Mesendoderm (in vitro differentiated cells): ENCODE results near the gene COL19A1.

Experiments
- DNase-seq: peaks from one replicate; pipeline ENCODE4 v3.0.0; 2013
- H2AK5ac ChIP-seq: 2 replicates; pipeline ENCODE4 v1.6.1; 2013; ENCODE audit warnings: low read length, inconsistent platforms
- H2BK120ac ChIP-seq: 2 replicates; pipeline ENCODE4 v1.6.1; 2013; ENCODE audit warnings: low read depth, mild to moderate bottlenecking, low read length, moderate library complexity, mixed read lengths
- H2BK15ac ChIP-seq: replicated peaks from 2 replicates; pipeline ENCODE4 v1.6.1; 2013; ENCODE audit warnings: low read depth, mild to moderate bottlenecking, moderate library complexity
- H2BK5ac ChIP-seq: 2 replicates; pipeline ENCODE4 v1.6.1; 2013; ENCODE audit warnings: low read length, inconsistent platforms
- H3K18ac ChIP-seq: 2 replicates; pipeline ENCODE4 v1.6.1; 2013; ENCODE audit warnings: mild to moderate bottlenecking, low read length, mixed read lengths
- H3K23ac ChIP-seq: one replicate; pipeline ENCODE4 v1.6.1; 2013; ENCODE audit warnings: low read length
- H3K27ac ChIP-seq: 2 replicates; pipeline ENCODE4 v1.5.1; 2013; ENCODE audit warnings: low read depth, mild to moderate bottlenecking, inconsistent platforms, low read length, moderate library complexity
- H3K27me3 ChIP-seq: 2 replicates; pipeline ENCODE4 v1.6.1; 2013; ENCODE audit warnings: low read length, control low read depth, mild to moderate bottlenecking, inconsistent platforms; ENCODE audit not compliant: insufficient read depth, poor library complexity
- H3K36me3 ChIP-seq: 2 replicates; pipeline ENCODE4 v1.6.1; 2013; ENCODE audit warnings: low read length, inconsistent platforms; ENCODE audit not compliant: control insufficient read depth, insufficient read depth
- H3K4ac ChIP-seq: one replicate; pipeline ENCODE4 v1.6.1; 2013; ENCODE audit warnings: low read depth, mild to moderate bottlenecking, low read length, moderate library complexity
- H3K4me1 ChIP-seq: 2 replicates; pipeline ENCODE4 v1.6.1; 2013; ENCODE audit warnings: low read depth, low read length, inconsistent platforms; ENCODE audit not compliant: control insufficient read depth
- H3K4me2 ChIP-seq: 2 replicates; pipeline ENCODE4 v1.6.1; 2013; ENCODE audit warnings: low read length
- H3K4me3 ChIP-seq: 2 replicates; pipeline ENCODE4 v1.5.1; 2013; ENCODE audit warnings: mild to moderate bottlenecking, low read length
- H3K56ac ChIP-seq: one replicate; pipeline ENCODE4 v1.6.1; 2013; ENCODE audit warnings: low read length
- H3K79me1 ChIP-seq: 2 replicates; pipeline ENCODE4 v1.6.1; 2013; ENCODE audit warnings: low read length, inconsistent platforms
- H3K79me2 ChIP-seq: 2 replicates; pipeline ENCODE4 v1.6.1; 2013; ENCODE audit warnings: mild to moderate bottlenecking, low read length; ENCODE audit not compliant: control insufficient read depth, insufficient read depth
- H3K9ac ChIP-seq: 2 replicates; pipeline ENCODE4 v1.6.1; 2013; ENCODE audit warnings: low read length, inconsistent platforms
- H4K5ac ChIP-seq: one replicate; pipeline ENCODE4 v1.6.1; 2013; ENCODE audit warnings: low read length
- H4K8ac ChIP-seq: one replicate; pipeline ENCODE4 v1.6.1; 2013; ENCODE audit warnings: low read depth, mild to moderate bottlenecking, control low read depth, low read length, moderate library complexity
- WGBS: extraction: QIAGEN DNeasy Blood & Tissue Kit; methylation state at CpG from one replicate; pipeline ENCODE4 v1.1.7; 2013; ENCODE audit warnings: low lambda C conversion rate, missing lambda C conversion rate; ENCODE audit not compliant: insufficient coverage; ENCODE audit errors: extremely low coverage; 5-methylcytosine and 5-hydroxymethylcytosine counted together

The COL19A1 gene

GRCh38 chr6:70135219-70136160, 269.1 kb downstream of the COL19A1 start:
- Histone ChIP-seq H3K56ac (peak overlapping the region; percentile 15), H3K18ac (peak overlapping the region; percentile 80), H4K8ac (no peak overlapping the region), H2BK120ac (no peak overlapping the region), H3K27ac (no peak overlapping the region), H3K79me1 (no peaks in the 10 kb centered on the region), H3K4me1 (peaks cover 2% of the 10 kb centered on the region), H3K36me3 (no peaks in the 10 kb centered on the region), H3K79me2 (no peaks in the 10 kb centered on the region), H3K4ac (no peak overlapping the region), H3K9ac (no peak overlapping the region), H2BK5ac (peak overlapping the region; percentile 39), H3K4me2 (no peak overlapping the region), H3K27me3 (no peaks in the 10 kb centered on the region), H3K23ac (no peak overlapping the region), H4K5ac (peak overlapping the region; percentile 74), H2AK5ac (peak overlapping the region; percentile 57), H3K4me3 (no peak overlapping the region), H2BK15ac (no peak overlapping the region)
- no CpG with 5 or more reads among the region's 10 CpGs for WGBS
- DNase-seq: peak; percentile 47

GRCh38 chr6:70136996-70137395, 270.6 kb downstream of the COL19A1 start:
- Histone ChIP-seq H2AK5ac (no peak overlapping the region), H3K36me3 (no peaks in the 10 kb centered on the region), H3K4me3 (no peak overlapping the region), H3K18ac (no peak overlapping the region), H3K4ac (no peak overlapping the region), H2BK120ac (no peak overlapping the region), H3K27me3 (no peaks in the 10 kb centered on the region), H2BK15ac (no peak overlapping the region), H3K56ac (no peak overlapping the region), H3K9ac (no peak overlapping the region), H3K27ac (no peak overlapping the region), H2BK5ac (no peak overlapping the region), H4K8ac (no peak overlapping the region), H3K4me2 (no peak overlapping the region), H3K23ac (no peak overlapping the region), H4K5ac (no peak overlapping the region), H3K79me2 (no peaks in the 10 kb centered on the region), H3K4me1 (peaks cover 2% of the 10 kb centered on the region), H3K79me1 (no peaks in the 10 kb centered on the region)
- DNase-seq: no peak
- no CpG with 5 or more reads among the region's 1 CpG for WGBS

GRCh38 chr6:70140496-70140895, 274.1 kb downstream of the COL19A1 start:
- WGBS: no CpG with 5 or more reads among the region's 2 CpGs
- Histone ChIP-seq H4K5ac (no peak overlapping the region), H2BK5ac (no peak overlapping the region), H3K56ac (no peak overlapping the region), H3K4ac (no peak overlapping the region), H3K23ac (no peak overlapping the region), H4K8ac (no peak overlapping the region), H3K18ac (no peak overlapping the region), H3K36me3 (no peaks in the 10 kb centered on the region), H2AK5ac (no peak overlapping the region), H2BK120ac (no peak overlapping the region), H3K4me3 (no peak overlapping the region), H3K27ac (no peak overlapping the region), H3K4me1 (no peaks in the 10 kb centered on the region), H3K9ac (no peak overlapping the region), H2BK15ac (no peak overlapping the region), H3K27me3 (no peaks in the 10 kb centered on the region), H3K4me2 (no peak overlapping the region), H3K79me1 (no peaks in the 10 kb centered on the region), H3K79me2 (no peaks in the 10 kb centered on the region)
- no peak for DNase-seq

- WGBS: no CpG with 5 or more reads among the region's 4 CpGs
- H3K4me3 ChIP-seq: no peak overlapping the region
- H3K27ac ChIP-seq: no peak overlapping the region
Measured at GRCh38 chr6:70142034-70142433, 275.7 kb downstream of the COL19A1 start.

GRCh38 chr6:70145178-70145577, 278.8 kb downstream of the COL19A1 start:
- H3K18ac ChIP-seq: no peak overlapping the region
- no peak overlapping the region for H2BK120ac ChIP-seq
- H3K4me1 ChIP-seq: no peaks in the 10 kb centered on the region
- no peak overlapping the region for H3K23ac ChIP-seq
- H3K79me2 ChIP-seq: no peaks in the 10 kb centered on the region
- no peak overlapping the region for H3K9ac ChIP-seq
- no peak overlapping the region for H3K56ac ChIP-seq
- no CpG with 5 or more reads among the region's 2 CpGs for WGBS
- no peaks in the 10 kb centered on the region for H3K27me3 ChIP-seq
- H4K5ac ChIP-seq: no peak overlapping the region
- H2BK15ac ChIP-seq: no peak overlapping the region
- H2BK5ac ChIP-seq: no peak overlapping the region
- no peaks in the 10 kb centered on the region for H3K36me3 ChIP-seq
- H2AK5ac ChIP-seq: no peak overlapping the region
- H4K8ac ChIP-seq: no peak overlapping the region
- no peak overlapping the region for H3K27ac ChIP-seq
- H3K4ac ChIP-seq: no peak overlapping the region
- no peak for DNase-seq
- no peaks in the 10 kb centered on the region for H3K79me1 ChIP-seq
- no peak overlapping the region for H3K4me2 ChIP-seq
- no peak overlapping the region for H3K4me3 ChIP-seq

More at GRCh38 chr6:70142034-70142433, 275.7 kb downstream of the COL19A1 start:
- Histone ChIP-seq H3K4me1 (no peaks in the 10 kb centered on the region), H3K79me2 (no peaks in the 10 kb centered on the region), H3K18ac (no peak overlapping the region), H2BK5ac (no peak overlapping the region), H2AK5ac (no peak overlapping the region), H2BK15ac (no peak overlapping the region), H3K9ac (no peak overlapping the region), H3K4me2 (no peak overlapping the region), H3K23ac (no peak overlapping the region), H3K36me3 (no peaks in the 10 kb centered on the region), H4K5ac (no peak overlapping the region), H4K8ac (no peak overlapping the region), H3K4ac (no peak overlapping the region), H3K56ac (no peak overlapping the region), H3K79me1 (no peaks in the 10 kb centered on the region), H3K27me3 (no peaks in the 10 kb centered on the region), H2BK120ac (no peak overlapping the region)
- no peak for DNase-seq
